Gastrocnemius medialis (tissue), 4 donors: ENCODE results near the gene THADA.

Source experiments
- POLR2A ChIP-seq, 2 donors: fragments of 450-650 bp; IDR thresholded peaks; one replicate each; pipeline ENCODE4 v1.6.1; 2017; ENCODE audit warnings: antibody characterized with exemption in 2 of 2, mild to moderate bottlenecking in 2 of 2, moderate library complexity in 2 of 2
- TF ChIP-seq, protein P1 (sequence below), 5 experiments: fragments of 450-650 bp in 3 of 5; fragments of 200-600 bp in 2 of 5; sonication (generic) in 2 of 5; IDR thresholded peaks in 4 of 5; conservative IDR thresholded peaks in 1 of 5; 1 replicate in 4 of 5; 2 replicates in 1 of 5; pipeline ENCODE4 v1.5.1; 2016 to 2019; ENCODE audit warnings: antibody characterized with exemption in 5 of 5, mild to moderate bottlenecking in 3 of 5, moderate library complexity in 3 of 5

DNA sequence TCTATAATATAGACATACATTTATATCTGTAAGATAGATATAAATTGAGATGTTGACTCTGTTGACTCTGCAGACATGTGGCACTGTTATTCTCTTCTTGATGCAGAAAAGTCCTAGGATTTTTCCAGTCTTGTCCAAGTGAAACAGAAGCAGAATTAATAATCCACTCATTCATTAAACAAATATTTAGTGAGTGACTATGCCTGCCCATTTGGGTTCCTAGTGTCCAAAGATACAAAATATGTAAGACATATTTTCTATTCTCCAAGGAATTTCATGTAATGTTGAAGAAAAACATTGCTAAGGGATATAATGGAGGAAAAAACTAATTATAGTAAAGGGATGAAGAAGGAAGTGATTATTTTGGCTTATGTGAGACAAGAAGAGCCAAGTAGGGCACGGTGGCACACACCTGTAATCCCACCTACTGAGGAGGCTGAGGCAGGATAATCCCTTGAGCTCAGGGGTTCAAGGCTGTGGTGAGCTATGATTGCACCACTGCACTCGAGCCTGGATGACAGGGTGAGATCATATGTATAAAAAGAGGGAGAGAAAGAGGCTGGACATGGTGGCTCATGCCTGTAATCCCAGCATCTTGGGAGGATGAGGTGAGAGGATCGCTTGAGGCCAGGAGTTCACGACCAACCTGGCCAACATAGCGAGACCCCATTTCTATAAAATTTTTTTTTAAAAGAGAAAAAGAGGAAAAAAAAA lies 21.3 kb upstream of the THADA start:
- TF ChIP-seq POLR2A (IDR thresholded peaks at IDR 0.05), result no peak
- TF ChIP-seq, protein P1, sequence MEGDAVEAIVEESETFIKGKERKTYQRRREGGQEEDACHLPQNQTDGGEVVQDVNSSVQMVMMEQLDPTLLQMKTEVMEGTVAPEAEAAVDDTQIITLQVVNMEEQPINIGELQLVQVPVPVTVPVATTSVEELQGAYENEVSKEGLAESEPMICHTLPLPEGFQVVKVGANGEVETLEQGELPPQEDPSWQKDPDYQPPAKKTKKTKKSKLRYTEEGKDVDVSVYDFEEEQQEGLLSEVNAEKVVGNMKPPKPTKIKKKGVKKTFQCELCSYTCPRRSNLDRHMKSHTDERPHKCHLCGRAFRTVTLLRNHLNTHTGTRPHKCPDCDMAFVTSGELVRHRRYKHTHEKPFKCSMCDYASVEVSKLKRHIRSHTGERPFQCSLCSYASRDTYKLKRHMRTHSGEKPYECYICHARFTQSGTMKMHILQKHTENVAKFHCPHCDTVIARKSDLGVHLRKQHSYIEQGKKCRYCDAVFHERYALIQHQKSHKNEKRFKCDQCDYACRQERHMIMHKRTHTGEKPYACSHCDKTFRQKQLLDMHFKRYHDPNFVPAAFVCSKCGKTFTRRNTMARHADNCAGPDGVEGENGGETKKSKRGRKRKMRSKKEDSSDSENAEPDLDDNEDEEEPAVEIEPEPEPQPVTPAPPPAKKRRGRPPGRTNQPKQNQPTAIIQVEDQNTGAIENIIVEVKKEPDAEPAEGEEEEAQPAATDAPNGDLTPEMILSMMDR (IDR thresholded peaks at IDR 0.05 in 4 of 5, conservative IDR thresholded peaks at IDR 0.05 in 1 of 5), result no peak
